Mucosa of descending colon (tissue), 3 donors: Measurements from ENCODE around the gene CAMSAP3. TPM values are rescaled to one million over a fixed set of nuclear protein-coding genes. Genes with fewer than 3 reads are reported as not detected.

Experiments
- ATAC-seq: fragments of 200-7000 bp; cut with Tn5 transposase; one replicate; pipeline ENCODE4 v1.9.1; 2020; ENCODE audit warnings: mild to moderate bottlenecking, moderate library complexity
- DNase-seq, 3 donors: peaks; one replicate each; pipeline ENCODE4 v3.0.0-alpha.2; 2020
- H3K36me3 ChIP-seq: fragments of 200-600 bp; one replicate; pipeline ENCODE4 v1.8.0; 2021; ENCODE audit warnings: low read depth, mild to moderate bottlenecking
- H3K4me1 ChIP-seq: fragments of 200-600 bp; one replicate; pipeline ENCODE4 v1.8.0; 2021; ENCODE audit warnings: low read depth, mild to moderate bottlenecking
- H3K4me3 ChIP-seq: fragments of 200-600 bp; one replicate; pipeline ENCODE4 v1.8.0; 2021; ENCODE audit warnings: mild to moderate bottlenecking
- H3K9me3 ChIP-seq: fragments of 200-600 bp; one replicate; pipeline ENCODE4 v1.8.0; 2021; ENCODE audit warnings: mild to moderate bottlenecking
- intact Hi-C, 2 donors: fragments of 100-400 bp; cut with DNase I in 1 of 2; cut with micrococcal nuclease in 1 of 2; formaldehyde crosslinking; loops; one replicate each; pipeline versions ENCODE4 v1.11.0 to v1.11.1; 2022; cut with DNase I, micrococcal nuclease
- long read RNA-seq, 2 donors: library from polyadenylated mRNA; unstranded; transcript quantifications; one replicate each; pipeline ENCODE4 v2.0.0, GENCODE V29; 2019 to 2021
- total RNA-seq, 3 donors: library from RNA; stranded (reverse); fragmentation: NEBNext Ultra II Directional in 2 of 3; extraction: Animal tissue kit (Norgen Biotek cat#: 25700) in 2 of 3; gene quantifications; one replicate each; pipeline versions ENCODE4 v1.2.1 to v1.2.4, GENCODE V29; 2021 to 2023
- TF ChIP-seq, protein P1 (sequence below): fragments of 200-600 bp; IDR thresholded peaks from one replicate; pipeline ENCODE4 v1.8.0; 2022; ENCODE audit warnings: antibody characterized with exemption, mild to moderate bottlenecking
- donor health status: DM: no; HTN: no; CAD: no; lungs with moderate emphysema.
- donor health status: DM: no; HTN: no; CAD: no.
- donor health status: DM: no; HTN: yes; CAD: no.

Gene CAMSAP3, protein sequence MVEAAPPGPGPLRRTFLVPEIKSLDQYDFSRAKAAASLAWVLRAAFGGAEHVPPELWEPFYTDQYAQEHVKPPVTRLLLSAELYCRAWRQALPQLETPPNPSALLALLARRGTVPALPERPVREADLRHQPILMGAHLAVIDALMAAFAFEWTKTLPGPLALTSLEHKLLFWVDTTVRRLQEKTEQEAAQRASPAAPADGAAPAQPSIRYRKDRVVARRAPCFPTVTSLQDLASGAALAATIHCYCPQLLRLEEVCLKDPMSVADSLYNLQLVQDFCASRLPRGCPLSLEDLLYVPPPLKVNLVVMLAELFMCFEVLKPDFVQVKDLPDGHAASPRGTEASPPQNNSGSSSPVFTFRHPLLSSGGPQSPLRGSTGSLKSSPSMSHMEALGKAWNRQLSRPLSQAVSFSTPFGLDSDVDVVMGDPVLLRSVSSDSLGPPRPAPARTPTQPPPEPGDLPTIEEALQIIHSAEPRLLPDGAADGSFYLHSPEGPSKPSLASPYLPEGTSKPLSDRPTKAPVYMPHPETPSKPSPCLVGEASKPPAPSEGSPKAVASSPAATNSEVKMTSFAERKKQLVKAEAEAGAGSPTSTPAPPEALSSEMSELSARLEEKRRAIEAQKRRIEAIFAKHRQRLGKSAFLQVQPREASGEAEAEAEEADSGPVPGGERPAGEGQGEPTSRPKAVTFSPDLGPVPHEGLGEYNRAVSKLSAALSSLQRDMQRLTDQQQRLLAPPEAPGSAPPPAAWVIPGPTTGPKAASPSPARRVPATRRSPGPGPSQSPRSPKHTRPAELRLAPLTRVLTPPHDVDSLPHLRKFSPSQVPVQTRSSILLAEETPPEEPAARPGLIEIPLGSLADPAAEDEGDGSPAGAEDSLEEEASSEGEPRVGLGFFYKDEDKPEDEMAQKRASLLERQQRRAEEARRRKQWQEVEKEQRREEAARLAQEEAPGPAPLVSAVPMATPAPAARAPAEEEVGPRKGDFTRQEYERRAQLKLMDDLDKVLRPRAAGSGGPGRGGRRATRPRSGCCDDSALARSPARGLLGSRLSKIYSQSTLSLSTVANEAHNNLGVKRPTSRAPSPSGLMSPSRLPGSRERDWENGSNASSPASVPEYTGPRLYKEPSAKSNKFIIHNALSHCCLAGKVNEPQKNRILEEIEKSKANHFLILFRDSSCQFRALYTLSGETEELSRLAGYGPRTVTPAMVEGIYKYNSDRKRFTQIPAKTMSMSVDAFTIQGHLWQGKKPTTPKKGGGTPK
- total RNA-seq, result 10 to 100 TPM; 25.3 to 60.5 (median 41.2) TPM
- long read RNA-seq, donor 1, partial matches to known transcripts, result 27 of 34 reads
- long read RNA-seq, donor 1, other reads (novel, unspliced or antisense), result 3 of 34 reads
- long read RNA-seq, donor 2, partial matches to known transcripts, result 2 of 3 reads
- long read RNA-seq, donor 2, other reads (novel, unspliced or antisense), result 1 of 3 reads

- peak within 1 kb of the TSS; percentile 34 for H3K4me3 ChIP-seq
- DNase-seq, result peak; percentile 71 to 84 (median 73)
Measured at GRCh38 chr19:7595466-7596133, at the start of gene CAMSAP3. Gene CAMSAP3, plus strand, starts transcription at chr19:7595863. Its CDS starts 140 bp downstream, at chr19:7596003.

DNA sequence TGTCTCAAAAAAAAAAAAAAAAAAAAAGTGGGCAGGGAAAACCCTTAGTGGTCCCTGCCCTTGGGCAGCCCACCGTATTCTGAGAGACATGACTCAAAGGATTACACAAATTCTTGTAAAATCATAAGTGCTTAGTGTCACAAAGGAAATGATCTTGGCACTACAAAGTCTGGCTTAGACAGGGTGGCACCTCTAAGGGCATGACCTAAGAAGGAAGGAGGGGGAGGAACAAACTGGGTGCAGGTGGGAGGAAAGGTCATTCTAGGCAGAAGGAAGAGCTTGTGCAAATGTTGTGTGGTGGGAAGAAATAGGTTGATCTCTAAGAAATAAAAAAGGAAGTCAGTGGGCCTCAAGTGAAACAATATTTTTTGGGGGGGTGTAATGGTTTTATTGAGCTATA is 49.8 kb upstream of the CAMSAP3 start:
- no peaks in the 10 kb centered on the region for H3K36me3 ChIP-seq
- DNase-seq (peak in 1 of 3 donors; percentile 43), ATAC-seq (peak; percentile 80)
- TF ChIP-seq, protein P1, sequence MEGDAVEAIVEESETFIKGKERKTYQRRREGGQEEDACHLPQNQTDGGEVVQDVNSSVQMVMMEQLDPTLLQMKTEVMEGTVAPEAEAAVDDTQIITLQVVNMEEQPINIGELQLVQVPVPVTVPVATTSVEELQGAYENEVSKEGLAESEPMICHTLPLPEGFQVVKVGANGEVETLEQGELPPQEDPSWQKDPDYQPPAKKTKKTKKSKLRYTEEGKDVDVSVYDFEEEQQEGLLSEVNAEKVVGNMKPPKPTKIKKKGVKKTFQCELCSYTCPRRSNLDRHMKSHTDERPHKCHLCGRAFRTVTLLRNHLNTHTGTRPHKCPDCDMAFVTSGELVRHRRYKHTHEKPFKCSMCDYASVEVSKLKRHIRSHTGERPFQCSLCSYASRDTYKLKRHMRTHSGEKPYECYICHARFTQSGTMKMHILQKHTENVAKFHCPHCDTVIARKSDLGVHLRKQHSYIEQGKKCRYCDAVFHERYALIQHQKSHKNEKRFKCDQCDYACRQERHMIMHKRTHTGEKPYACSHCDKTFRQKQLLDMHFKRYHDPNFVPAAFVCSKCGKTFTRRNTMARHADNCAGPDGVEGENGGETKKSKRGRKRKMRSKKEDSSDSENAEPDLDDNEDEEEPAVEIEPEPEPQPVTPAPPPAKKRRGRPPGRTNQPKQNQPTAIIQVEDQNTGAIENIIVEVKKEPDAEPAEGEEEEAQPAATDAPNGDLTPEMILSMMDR, result no peak
- no peak overlapping the region for H3K4me3 ChIP-seq
- intact Hi-C loops, result no loop called here
- peaks cover 5% of the 10 kb centered on the region for H3K4me1 ChIP-seq
- no peaks in the 10 kb centered on the region for H3K9me3 ChIP-seq

More at GRCh38 chr19:7595466-7596133, at the start of gene CAMSAP3:
- Histone ChIP-seq H3K4me1 (peaks cover 2% of the 10 kb centered on the region), H3K9me3 (no peaks in the 10 kb centered on the region), H3K36me3 (no peaks in the 10 kb centered on the region)
- peak; percentile 94 for ATAC-seq
- intact Hi-C loops, result no loop called here
- TF ChIP-seq, protein P1, result no peak

DNA sequence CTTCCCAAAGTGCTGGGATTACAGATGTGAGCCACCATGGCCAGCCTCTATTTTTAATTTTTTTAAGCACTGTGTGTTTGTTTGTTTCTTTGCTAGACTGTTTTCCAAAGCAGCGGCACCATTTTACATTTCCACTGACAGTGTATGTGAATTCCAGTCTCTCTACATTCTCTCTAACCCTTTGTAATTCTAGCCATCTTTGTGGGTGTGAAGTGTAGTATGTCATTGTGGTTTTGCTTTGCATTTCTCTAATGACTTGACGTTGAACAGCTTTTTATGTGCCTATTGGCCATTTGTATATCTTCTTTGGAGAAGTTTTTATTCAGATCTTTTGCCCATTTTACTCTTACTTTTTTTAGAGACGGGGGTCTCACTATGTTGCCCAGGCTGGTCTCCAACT is 48.5 kb upstream of the CAMSAP3 start:
- Histone ChIP-seq H3K4me3 (no peak overlapping the region), H3K4me1 (peaks cover 5% of the 10 kb centered on the region), H3K9me3 (no peaks in the 10 kb centered on the region), H3K36me3 (no peaks in the 10 kb centered on the region)
- DNase-seq (no peak), ATAC-seq (no peak)
- intact Hi-C loops, result no loop called here
- TF ChIP-seq, protein P1, result no peak

DNA sequence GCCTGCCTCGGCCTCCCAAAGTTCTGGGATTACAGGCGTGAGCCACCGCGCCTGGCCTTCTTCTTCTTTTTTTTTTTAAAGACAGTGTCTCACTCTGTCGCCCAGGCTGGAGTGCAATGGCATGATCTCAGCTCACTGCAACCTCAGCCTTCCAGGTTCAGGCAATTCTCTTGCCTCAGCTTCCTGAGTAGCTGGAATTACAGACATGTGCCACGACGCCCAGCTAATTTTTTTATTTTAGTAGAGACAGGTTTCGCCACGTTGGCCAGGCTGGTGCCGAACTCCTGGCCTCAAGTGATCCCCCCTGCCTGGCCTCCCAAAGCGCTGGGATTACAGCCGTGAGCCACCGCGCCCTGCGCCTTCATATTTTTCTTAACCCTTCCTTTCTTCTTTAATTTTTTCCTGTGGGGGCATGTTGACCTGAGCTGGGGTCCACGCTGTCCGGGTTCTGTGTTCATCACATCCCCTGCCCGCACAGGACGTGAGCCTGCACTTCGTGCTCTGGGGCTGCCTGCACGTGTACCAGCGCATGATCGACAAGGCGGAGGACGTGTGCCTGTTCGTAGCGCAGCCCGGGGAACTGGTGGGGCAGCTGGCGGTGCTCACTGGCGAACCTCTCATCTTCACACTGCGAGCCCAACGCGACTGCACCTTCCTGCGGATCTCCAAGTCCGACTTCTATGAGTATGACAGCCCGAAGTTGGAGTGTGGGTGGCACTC is 46.1 kb upstream of the CAMSAP3 start:
- Histone ChIP-seq H3K4me1 (peaks cover 5% of the 10 kb centered on the region), H3K4me3 (no peak overlapping the region), H3K36me3 (no peaks in the 10 kb centered on the region), H3K9me3 (no peaks in the 10 kb centered on the region)
- TF ChIP-seq, protein P1, result no peak
- DNase-seq (no peak), ATAC-seq (no peak)
- intact Hi-C loops, result no loop called here
